SK-N-MC (cell line): ENCODE measurements around the gene NOSTRIN.
"Not testable (repeated sequence)": the region's sequence is repeated elsewhere in the genome, so short reads cannot be mapped to it uniquely, and the experiment has no call there.

ENCODE experiments used
- DNase-seq: peaks from one replicate; pipeline ENCODE4 v3.0.0-alpha.2; 2011; ENCODE audit warnings: low read depth, low spot score
- H3K27ac ChIP-seq: fragments of 200-600 bp; sonication (generic); 2 replicates; pipeline ENCODE4 v1.5.1; 2016; ENCODE audit warnings: mixed run types
- H3K36me3 ChIP-seq: fragments of 200-600 bp; sonication (generic); 2 replicates; pipeline ENCODE4 v1.6.1; 2017; ENCODE audit warnings: antibody characterized with exemption, low read length, mixed read lengths; ENCODE audit not compliant: insufficient read depth
- H3K4me3 ChIP-seq: fragments of 200-600 bp; sonication (generic); 2 replicates; pipeline ENCODE4 v1.5.1; 2016
- H3K9ac ChIP-seq: fragments of 200-600 bp; sonication (generic); 2 replicates; pipeline ENCODE4 v1.8.0; 2017; ENCODE audit warnings: mixed run types, mixed read lengths; ENCODE audit not compliant: insufficient read length
- H3K9me3 ChIP-seq: fragments of 200-600 bp; sonication (generic); 2 replicates; pipeline ENCODE4 v1.6.1; 2017; ENCODE audit warnings: low read depth, mild to moderate bottlenecking, antibody characterized with exemption, low read length, moderate library complexity, mixed read lengths
- EZH2 ChIP-seq: fragments of 200-600 bp; sonication (generic); IDR thresholded peaks from one replicate; pipeline ENCODE4 v1.6.1; 2017; ENCODE audit warnings: antibody characterized with exemption
- FOXP2 ChIP-seq: optimal IDR thresholded peaks from 2 replicates; pipeline ENCODE3; 2011; ENCODE audit warnings: mild to moderate bottlenecking, moderate library complexity; ENCODE audit not compliant: insufficient read depth; ENCODE audit errors: extremely low read length, control extremely low read depth
- POLR2AphosphoS5 ChIP-seq: IDR thresholded peaks from 2 replicates; pipeline ENCODE4 v1.6.1; 2012; ENCODE audit warnings: mild to moderate bottlenecking, low read depth, low read length, borderline replicate concordance

The NOSTRIN gene

DNA sequence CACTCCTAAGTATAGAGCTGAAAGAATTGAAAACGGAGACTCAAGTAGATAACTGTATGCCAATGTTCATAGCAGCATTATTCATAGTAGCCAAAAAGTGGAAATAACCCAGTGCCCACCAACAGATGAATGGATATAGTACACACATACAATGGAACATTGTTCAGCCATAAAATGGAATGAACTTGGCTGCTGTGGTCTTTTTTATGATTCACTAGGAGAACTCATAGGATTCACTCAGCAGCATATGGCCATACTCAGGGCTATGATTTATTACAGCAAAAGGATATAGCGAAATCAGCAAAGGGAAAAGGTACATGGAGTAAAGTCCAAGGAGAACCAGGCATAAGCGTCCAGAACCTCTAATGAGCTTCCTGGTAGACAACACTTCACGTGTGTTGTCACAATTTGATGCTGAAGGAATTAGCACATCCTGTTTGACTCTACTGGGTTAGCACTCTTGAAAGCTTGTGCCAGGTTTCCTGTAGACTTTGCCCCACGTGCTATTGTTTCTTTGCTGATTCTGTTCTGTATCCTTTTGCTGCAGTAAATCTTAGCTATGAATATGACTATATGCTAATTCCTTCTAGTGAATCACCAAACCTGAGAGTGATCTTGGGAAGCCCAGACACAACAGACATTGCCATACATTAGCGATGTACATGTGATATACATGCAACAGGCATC, 72.1 kb downstream of the NOSTRIN start:
- H3K9ac ChIP-seq: no peak overlapping the region
- H3K4me3 ChIP-seq: no peak overlapping the region
- peaks cover 27% of the 10 kb centered on the region for H3K36me3 ChIP-seq
- TF ChIP-seq EZH2: no peak
- no peak for TF ChIP-seq POLR2AphosphoS5
- TF ChIP-seq FOXP2: no peak
- no peak for DNase-seq
- no peak overlapping the region for H3K27ac ChIP-seq
- H3K9me3 ChIP-seq: no peaks in the 10 kb centered on the region

DNA sequence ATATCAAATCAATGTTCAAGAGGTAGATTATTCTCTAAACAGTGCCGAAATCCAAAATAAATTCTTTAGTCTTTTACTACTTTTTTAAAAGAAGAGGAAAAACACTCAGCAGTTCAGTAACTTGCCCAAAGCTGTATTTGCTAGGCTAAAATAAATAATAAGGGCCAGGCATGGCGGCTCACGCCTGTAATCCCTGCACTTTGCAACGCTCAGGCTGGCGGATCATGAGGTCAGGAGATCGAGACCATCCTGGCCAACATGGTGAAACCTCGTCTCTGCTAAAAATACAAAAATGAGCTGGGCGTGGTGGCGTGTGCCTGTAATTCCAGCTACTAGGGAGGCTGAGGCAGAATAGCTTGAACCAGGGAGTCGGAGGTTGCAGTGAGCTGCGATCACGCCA, 79.7 kb downstream of the NOSTRIN start:
- not testable (repeated sequence) for H3K4me3 ChIP-seq, H3K9me3 ChIP-seq, H3K9ac ChIP-seq, DNase-seq, H3K27ac ChIP-seq
- peaks cover 14% of the 10 kb centered on the region; the same call in 1 of the 2 replicates for H3K36me3 ChIP-seq

DNA sequence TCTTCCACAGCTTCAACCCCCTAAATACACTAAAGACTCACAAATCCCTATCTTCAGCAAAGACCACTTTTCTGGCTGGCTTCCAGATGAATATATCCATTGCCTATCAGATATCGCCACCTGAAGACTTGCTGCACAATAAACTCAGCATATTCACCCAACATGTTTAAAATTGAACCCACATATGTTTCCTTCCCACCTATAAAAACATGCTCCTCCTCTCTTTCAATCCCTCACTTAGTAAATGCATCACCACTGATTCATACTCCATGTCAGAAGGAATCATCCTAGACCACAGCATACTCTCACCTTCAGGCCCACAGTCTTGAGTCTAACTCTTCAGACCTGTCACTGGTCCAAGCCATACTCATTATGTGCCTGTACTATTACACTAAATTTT, 82.5 kb downstream of the NOSTRIN start:
- no peak for DNase-seq
- H3K27ac ChIP-seq: no peak overlapping the region
- H3K9ac ChIP-seq: no peak overlapping the region
- H3K9me3 ChIP-seq: no peaks in the 10 kb centered on the region
- H3K36me3 ChIP-seq: peaks cover 24% of the 10 kb centered on the region
- TF ChIP-seq EZH2 (no peak), FOXP2 (no peak)
- H3K4me3 ChIP-seq: no peak overlapping the region

DNA sequence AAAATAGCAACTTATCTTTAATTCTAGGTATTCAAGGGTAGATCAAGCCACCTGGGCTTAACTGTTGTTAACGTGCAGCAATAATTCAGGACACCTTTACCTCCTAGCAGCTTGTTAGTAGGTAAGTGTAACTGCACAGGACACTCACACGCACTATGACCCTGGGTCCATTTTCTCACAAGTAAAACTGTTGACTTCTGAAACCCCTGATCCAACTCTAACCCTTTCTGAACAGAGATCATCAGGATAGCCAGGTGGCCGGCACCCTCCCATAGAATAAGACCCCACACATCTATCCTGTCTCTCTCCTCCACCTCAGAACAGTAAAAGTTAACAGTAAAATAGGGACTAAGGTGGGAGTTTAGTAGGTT, 87.2 kb downstream of the NOSTRIN start:
- no peak for TF ChIP-seq FOXP2
- no peak for TF ChIP-seq POLR2AphosphoS5
- TF ChIP-seq EZH2: no peak
- DNase-seq: no peak
- no peaks in the 10 kb centered on the region for H3K9me3 ChIP-seq
- peak overlapping the region; percentile 78 for H3K9ac ChIP-seq
- H3K4me3 ChIP-seq: peak overlapping the region; percentile 87
- no peak overlapping the region for H3K27ac ChIP-seq
- peaks cover 21% of the 10 kb centered on the region for H3K36me3 ChIP-seq

DNA sequence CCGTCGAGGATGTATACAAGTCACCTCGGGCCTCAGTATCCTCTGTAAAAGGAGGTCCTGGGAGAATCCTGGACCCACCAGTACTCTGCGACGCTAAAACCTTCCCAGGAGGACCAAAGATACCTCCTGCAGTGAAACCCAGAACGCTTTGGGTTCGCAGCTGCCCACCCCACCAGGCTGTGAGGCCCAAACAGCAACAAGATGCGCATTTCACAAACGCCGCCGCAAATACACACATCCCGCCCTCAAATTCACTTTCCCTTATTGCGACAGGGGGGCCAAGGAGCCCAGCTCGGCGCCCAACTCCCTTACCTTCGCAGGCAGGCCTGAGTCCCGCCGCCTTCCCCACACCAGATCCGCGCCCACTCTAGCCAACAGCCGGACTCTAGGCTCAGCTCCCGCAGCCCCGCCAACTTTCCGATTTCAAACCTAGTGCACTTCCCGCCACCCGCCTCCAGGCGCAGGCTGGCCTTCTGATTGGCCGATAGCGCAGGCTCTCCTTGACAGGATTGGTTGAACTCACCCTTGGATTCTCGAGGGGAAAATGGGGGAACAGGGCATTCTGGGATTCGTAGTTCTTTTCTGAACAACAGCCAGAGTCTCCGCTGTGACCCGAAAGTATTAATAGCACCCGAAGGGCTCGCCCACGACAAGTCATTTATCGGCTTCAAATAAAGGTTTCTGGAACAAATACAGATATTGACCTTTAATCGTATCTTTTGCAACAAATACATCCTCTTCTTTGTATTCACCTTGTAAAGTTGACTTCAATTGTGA, 87.8 kb downstream of the NOSTRIN start, which contains the start of gene SPC25:
Gene SPC25 (minus strand): TSS at position 425 of the 777 bp plus-strand sequence. CDS start 911 bp downstream, outside the sequence.
- Histone ChIP-seq H3K27ac (no peak within 1 kb of the TSS), H3K4me3 (peak within 1 kb of the TSS; percentile 87), H3K9me3 (no peaks in the 10 kb centered on the region), H3K36me3 (peaks cover 17% of the 10 kb centered on the region), H3K9ac (peak within 1 kb of the TSS; percentile 78)
- TF ChIP-seq EZH2 (no peak), POLR2AphosphoS5 (peak; percentile 78)
- DNase-seq: peak; percentile 72

DNA sequence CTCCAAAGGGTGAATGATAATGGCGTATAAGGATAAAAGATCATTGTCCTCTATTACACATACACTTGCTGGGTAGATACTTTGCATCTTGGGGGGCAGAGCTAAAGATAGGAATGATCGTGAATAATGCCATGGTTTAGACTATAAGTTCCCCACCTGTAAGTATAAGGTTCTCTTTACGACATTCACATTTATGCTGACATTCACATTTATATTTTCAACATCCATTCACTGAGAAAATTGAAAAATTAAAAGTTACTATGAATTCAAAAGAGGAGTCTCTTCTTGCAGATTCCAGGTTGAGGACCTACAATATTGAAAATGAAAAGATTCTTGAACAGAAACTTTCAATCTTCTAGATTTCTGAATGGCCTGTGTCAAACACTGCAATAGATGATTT, 89.9 kb downstream of the NOSTRIN start:
- H3K36me3 ChIP-seq: peaks cover 9% of the 10 kb centered on the region
- TF ChIP-seq FOXP2: no peak
- no peak for TF ChIP-seq POLR2AphosphoS5
- TF ChIP-seq EZH2: no peak
- H3K9me3 ChIP-seq: no peaks in the 10 kb centered on the region
- no peak overlapping the region for H3K4me3 ChIP-seq
- DNase-seq: no peak
- no peak overlapping the region for H3K9ac ChIP-seq
- H3K27ac ChIP-seq: no peak overlapping the region

DNA sequence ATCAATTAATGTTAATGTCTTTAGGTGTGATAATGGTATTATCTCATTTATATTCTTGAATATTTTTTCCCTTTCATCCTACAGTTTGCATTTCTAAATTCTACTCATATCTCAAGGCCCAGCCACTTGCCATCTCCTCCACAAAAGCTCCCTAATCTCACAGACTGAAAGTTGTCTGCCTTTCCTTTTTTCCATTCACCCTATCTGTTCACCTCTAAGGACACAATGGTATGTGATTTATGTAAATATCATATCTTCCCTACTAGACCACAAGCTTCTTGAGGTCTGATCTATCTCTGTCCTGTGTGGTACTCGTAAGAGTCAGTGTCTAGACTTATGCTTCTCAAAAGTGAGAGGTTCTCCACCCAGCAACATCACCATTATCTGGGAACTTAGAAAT, 91.7 kb downstream of the NOSTRIN start:
- no peaks in the 10 kb centered on the region for H3K36me3 ChIP-seq
- no peak overlapping the region for H3K27ac ChIP-seq
- no peaks in the 10 kb centered on the region for H3K9me3 ChIP-seq
- H3K9ac ChIP-seq: no peak overlapping the region
- TF ChIP-seq POLR2AphosphoS5 (no peak), FOXP2 (no peak), EZH2 (no peak)
- H3K4me3 ChIP-seq: no peak overlapping the region
- DNase-seq: no peak

DNA sequence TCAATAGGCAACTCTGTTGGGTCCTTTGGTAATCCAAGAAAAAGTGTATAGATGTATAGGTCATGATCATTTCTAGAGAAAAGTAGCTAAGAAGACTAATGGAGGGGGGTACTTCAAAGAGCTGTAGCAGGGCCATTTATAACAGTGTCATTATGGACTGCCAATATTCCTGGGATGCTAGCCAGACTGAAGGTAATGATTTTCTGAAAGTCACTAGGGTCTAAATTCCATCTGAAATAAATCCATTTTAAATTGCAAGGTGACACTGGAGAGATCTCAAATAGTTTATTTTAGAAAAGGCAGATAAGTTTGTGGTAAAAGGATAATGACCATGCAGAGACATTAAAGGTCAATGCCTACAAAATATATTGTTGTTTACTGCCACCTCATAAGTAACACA, 92.3 kb downstream of the NOSTRIN start:
- H3K36me3 ChIP-seq: no peaks in the 10 kb centered on the region
- no peak for TF ChIP-seq FOXP2
- no peak for TF ChIP-seq EZH2
- TF ChIP-seq POLR2AphosphoS5: no peak

DNA sequence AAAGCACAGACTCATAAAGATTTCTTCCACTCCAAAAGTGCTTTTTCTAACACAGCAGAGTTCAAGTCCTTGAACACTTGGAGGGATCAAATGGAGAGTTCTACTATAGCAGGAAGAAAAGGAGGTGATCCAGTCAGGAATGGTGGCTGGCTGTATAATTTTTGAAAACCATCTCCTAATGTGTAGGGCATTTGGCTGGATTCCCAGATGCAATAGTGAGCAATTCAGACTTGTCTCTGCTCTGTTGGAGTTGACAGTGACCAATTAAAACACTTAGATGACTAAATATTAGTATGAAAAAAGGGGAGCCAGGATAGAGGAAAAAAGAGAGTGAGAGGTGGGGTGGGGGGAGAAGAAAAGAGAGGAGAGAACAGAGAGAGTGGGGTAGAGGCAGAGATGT, 93.3 kb downstream of the NOSTRIN start:
- Histone ChIP-seq H3K36me3 (no peaks in the 10 kb centered on the region), H3K4me3 (no peak overlapping the region), H3K27ac (no peak overlapping the region), H3K9ac (no peak overlapping the region), H3K9me3 (no peaks in the 10 kb centered on the region)
- no peak for TF ChIP-seq FOXP2
- TF ChIP-seq EZH2: no peak
- TF ChIP-seq POLR2AphosphoS5: no peak
- DNase-seq: no peak

More for the DNA sequence above, 92.3 kb downstream of the NOSTRIN start:
- no peak for DNase-seq
- no peak overlapping the region for H3K27ac ChIP-seq
- H3K9ac ChIP-seq: no peak overlapping the region
- no peaks in the 10 kb centered on the region for H3K9me3 ChIP-seq
- H3K4me3 ChIP-seq: no peak overlapping the region
